Activated T-cell treated with anti-CD3 and anti-CD28 coated beads, Interleukin-2, amount 50 U/mL, for 1 hour (primary cell): Measurements from ENCODE around the gene DIPK1C.
"Not testable (repeated sequence)": the region's sequence is repeated elsewhere in the genome, so short reads cannot be mapped to it uniquely, and the experiment has no call there.

Source experiments
- DNase-seq: peaks from one replicate; pipeline ENCODE4 v3.0.0-alpha.2; 2020

Gene DIPK1C

GRCh38 chr18:74457043-74457724 lies at the start of gene DIPK1C:
Gene DIPK1C (minus strand): TSS chr18:74457308. CDS start chr18:74457259, 49 bp downstream.
- peak; percentile 21 for DNase-seq

- DNase-seq = no peak
Observed at GRCh38 chr18:74506448-74507084, 49.5 kb upstream of the DIPK1C start.

DNA sequence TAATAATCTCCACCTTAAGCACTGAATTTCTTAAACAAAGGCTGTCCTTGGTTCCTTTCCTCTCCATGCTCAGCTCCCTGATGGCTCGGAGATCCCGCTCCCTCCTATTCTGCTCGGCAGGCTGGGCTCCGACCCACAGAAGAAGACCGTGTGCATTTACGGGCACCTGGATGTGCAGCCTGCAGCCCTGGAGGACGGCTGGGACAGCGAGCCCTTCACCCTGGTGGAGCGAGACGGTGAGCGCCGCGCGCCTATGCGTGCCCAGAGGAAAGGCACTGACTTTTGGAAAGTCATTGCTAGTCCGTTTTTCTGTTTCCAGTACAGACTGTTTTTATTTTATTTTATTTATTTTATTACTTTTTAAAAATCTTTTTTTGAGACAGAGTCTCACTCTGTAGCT lies 48.7 kb upstream of the DIPK1C start:
- DNase-seq = no peak

DNA sequence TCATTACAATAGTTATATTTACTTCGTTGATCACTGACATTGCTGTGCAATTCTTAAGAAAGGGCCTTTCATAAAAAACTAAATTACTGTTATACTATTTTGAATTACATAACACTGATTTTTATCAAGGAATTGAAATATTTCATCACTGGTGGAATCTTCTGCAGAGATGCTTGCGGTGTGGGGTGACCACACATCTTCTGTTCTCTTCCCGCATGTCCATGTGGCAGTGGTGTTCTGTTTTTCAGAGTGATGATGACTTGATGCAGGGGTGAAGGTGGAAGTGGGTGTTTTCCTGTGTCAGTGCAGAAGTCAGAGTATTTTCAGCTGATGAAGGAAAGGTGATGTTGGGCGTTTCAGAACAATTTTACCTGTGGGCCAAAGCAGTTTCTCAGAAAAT lies 46.0 kb upstream of the DIPK1C start:
- DNase-seq = no peak

DNA sequence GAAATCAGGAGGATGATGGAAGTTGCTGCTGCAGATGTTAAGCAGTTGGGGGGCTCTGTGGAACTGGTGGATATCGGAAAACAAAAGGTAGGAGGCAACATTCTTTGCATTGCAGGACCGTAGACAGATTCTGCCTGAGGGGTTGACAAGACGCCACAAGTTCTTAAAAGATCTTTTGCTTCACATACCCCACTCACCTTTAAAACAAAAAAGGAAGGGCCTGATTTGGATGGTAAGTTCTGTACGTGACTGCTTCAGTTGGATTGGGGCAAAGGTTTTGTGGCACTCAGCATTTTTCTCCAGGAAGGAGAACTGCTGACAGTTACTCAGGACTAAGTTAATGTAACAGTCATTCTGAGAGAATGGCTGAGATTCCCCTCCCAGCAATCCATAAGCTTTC lies 44.3 kb upstream of the DIPK1C start:
- DNase-seq = no peak

GRCh38 chr18:74500774-74501173 lies 43.7 kb upstream of the DIPK1C start:
- DNase-seq = not testable (repeated sequence)

GRCh38 chr18:74500372-74500771 lies 43.3 kb upstream of the DIPK1C start:
- no peak for DNase-seq

DNA sequence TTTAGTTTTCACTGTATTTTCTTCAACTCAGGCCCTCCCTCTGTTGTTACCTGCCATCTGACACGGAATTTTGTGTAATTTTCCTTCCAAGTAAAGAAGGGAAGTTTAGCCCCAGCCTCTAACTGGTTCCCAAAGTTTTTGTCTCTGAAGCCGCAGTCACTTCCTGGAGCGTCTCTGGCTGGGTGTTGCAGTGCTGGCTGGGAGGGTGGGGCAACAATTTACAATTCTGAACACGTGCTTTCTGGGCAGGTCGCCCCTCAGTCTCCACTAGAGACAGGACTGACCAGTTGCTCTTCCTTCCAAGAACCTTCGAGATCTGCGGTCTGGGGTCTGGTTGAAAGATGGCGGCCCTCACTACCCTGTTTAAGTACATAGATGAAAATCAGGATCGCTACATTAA lies 42.5 kb upstream of the DIPK1C start:
- DNase-seq = peak; percentile 41

DNA sequence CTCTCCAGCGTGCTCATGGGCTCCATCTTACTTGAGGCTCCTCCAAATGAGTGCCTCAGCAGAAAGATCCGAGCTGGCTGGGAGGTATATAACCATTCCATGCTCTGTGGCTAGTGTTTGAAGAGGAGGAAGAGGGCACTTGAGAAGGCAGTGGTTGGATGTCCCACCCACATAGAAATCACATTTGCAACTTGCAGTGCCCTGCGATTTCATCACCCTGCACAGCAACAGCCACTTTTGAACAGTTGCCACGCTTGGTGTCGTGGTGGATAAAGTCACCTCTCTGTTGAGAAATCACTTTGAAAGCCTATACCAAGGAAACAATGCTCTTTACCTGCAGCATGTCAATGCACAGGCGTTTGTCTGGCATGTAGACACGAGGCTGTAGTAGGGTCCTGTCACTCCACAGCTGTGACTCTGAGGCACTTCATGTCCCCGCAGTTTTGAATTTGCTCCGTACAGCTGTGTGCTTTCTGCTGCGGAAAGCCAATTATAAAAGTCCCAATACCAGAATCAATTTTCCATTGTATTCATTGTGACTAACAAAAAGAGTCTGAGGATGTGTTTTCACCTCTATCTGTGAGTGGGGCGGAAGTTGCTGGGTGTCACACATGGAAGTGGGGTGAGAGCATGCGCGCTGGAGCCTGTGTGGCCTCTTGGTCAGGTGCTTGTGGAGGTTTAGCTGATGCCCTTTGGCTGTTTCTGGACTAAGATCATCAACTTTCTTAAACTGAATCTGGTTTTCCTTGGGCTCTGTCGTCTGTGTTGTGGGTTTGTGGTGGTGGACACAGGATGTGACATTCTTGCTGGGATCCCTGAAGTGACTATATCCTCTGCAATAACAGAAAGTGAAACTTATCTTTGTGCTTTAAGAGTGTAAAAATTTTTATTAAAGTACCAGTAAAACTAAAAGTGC lies 41.9 kb upstream of the DIPK1C start:
- DNase-seq = peak; percentile 72

GRCh38 chr18:74497778-74498177 lies 40.7 kb upstream of the DIPK1C start:
- DNase-seq = no peak

DNA sequence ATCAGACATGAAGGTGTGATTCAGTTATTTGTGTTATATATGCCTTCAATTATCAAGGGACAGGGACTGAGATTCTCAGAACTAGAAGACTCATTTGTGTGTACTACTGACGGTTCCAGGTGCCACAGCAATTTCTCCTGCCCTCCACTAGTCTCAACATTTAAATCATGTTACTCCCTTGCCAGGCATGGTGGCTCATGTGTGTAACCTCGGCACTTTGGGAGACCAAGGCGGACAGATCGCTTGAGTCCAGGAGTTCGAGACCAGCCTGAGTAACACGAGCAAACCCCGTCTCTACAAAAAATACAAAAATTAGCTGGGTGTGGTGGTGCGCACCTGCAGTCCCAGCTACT lies 40.2 kb upstream of the DIPK1C start:
- DNase-seq = no peak

- no peak for DNase-seq
Observed at GRCh38 chr18:74496508-74497323, 39.6 kb upstream of the DIPK1C start.

- DNase-seq = peak; percentile 98
Observed at GRCh38 chr18:74495581-74496507, 38.7 kb upstream of the DIPK1C start, which contains the start of gene CNDP2. Gene CNDP2 (plus strand): TSS chr18:74496363. CDS start chr18:74499974, 3,611 bp downstream.

- DNase-seq = no peak
Observed at GRCh38 chr18:74494514-74494913, 37.4 kb upstream of the DIPK1C start.

- DNase-seq = peak; percentile 57
Observed at GRCh38 chr18:74493689-74494088, 36.6 kb upstream of the DIPK1C start.

DNA sequence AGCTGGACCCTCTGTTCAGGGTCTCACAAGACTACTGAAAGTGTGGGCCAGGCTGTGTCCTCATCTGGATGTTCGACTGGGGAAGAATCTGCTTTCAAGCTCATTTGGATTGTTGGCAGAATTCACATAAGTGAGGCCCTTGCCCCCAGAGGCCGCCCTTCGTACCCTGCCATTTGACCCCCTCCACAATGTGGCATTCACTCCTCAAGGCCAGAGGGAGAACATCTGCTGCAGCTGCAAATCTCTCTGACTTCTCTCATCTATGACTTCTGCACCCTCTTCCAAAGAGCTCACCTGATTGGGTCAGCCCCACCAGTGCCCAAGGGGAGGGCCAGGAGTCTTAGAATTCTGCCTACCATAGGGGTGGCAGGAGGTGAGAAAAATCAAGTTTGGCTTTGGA lies 35.2 kb upstream of the DIPK1C start:
- no peak for DNase-seq

DNA sequence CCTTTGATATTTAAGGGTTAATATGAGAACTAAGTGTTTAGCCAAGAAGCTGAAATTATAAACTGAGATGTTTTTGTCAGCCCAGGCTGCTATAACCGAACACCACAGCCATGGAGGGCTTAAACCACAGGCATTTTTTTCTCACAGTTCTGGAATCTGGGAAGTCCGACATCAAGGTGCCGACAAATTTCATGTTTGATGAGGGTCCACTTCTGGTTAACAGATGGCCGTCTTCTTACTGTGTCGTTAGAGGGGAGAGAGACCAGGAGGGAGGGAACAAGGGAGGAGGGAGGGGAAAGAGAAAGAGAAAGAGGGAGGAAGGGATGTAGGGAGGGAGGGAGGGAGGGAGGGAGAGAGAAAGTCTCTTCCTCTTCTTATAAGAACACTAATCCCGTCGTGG lies 32.6 kb upstream of the DIPK1C start:
- no peak for DNase-seq

DNA sequence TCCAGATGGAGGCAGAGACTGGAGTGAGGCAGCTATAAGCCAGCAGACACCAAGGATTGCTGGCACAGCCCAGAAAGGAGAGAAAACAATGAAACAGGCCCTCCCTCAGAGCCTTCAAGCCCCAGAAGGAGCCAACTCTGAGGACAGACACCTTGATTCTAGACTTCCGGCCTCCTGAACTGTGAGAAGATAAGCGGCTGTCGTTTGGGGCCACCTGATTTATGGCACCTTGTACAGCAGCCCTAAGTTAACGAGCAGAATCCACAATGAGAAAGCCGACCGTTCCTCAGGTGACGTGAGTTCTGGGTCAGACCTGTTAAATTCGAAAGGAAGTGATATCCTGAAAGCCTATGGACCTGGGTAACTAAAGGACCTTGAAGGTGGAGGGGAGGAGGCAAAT lies 31.8 kb upstream of the DIPK1C start:
- no peak for DNase-seq

DNA sequence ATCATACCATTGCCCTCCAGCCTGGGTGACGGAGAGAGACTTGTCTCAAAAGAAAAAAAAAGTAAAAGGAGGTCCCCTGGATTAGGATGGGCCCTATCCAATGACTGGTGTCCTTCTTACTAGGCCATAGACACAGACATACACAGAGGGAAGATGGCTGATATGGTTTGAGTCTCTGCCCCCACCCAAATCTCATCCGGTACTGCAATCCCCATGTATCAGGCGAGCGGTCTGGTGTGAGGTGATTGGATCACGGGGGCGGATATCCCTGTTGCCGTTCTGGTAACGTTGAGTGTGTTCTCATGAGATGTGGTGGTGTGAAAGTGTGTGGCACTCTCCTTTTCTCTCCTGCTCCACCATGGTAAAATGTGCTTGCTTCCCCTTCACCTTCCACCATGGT lies 31.2 kb upstream of the DIPK1C start:
- no peak for DNase-seq

- DNase-seq = no peak
Observed at GRCh38 chr18:74486119-74486849, 29.2 kb upstream of the DIPK1C start.

DNA sequence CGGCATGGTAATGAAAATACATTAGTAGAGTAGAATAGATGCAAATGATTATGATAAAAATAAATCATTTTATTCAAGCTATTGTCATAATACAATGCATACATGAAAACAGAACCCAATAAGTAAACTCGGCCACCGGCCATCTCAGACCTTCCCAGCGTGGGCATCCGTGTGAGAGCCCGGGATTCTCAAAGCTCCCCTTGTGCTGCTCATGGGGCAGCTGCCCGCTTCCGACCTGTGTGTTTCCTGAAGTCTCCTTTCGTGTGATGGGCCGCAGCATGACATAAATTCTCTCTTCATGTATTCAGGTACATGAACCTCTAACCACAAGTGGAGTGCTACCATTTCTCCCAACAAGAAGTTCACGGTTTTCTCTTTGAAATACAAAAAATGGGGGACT lies 25.6 kb upstream of the DIPK1C start:
- DNase-seq = no peak
